Endothelial cell (in vitro differentiated cells): ENCODE measurements around the gene CDKL5. TPM values are rescaled to one million over a fixed set of nuclear protein-coding genes. Genes with fewer than 3 reads are reported as not detected.

Source experiments
- DNase-seq: peaks from one replicate; pipeline ENCODE4 v3.0.0; 2021; ENCODE audit warnings: low spot score
- H3K27ac Mint-ChIP-seq: one replicate; pipeline ENCODE4 v1.8.0; 2021; ENCODE audit warnings: mixed read lengths, inconsistent platforms; ENCODE audit not compliant: unreplicated experiment
- H3K27me3 Mint-ChIP-seq: one replicate; pipeline ENCODE4 v1.8.0; 2021; ENCODE audit warnings: mild to moderate bottlenecking, moderate library complexity, mixed read lengths, inconsistent platforms; ENCODE audit not compliant: unreplicated experiment
- H3K36me3 Mint-ChIP-seq: one replicate; pipeline ENCODE4 v1.8.0; 2021; ENCODE audit warnings: mild to moderate bottlenecking, low read depth, mixed read lengths, inconsistent platforms; ENCODE audit not compliant: unreplicated experiment
- H3K4me1 Mint-ChIP-seq: one replicate; pipeline ENCODE4 v1.8.0; 2021; ENCODE audit warnings: mild to moderate bottlenecking, mixed read lengths, inconsistent platforms; ENCODE audit not compliant: unreplicated experiment
- H3K4me3 Mint-ChIP-seq: one replicate; pipeline ENCODE4 v1.8.0; 2021; ENCODE audit warnings: mild to moderate bottlenecking, mixed read lengths, inconsistent platforms; ENCODE audit not compliant: unreplicated experiment
- H3K9me3 Mint-ChIP-seq: one replicate; pipeline ENCODE4 v1.8.0; 2021; ENCODE audit warnings: mixed read lengths, inconsistent platforms; ENCODE audit not compliant: unreplicated experiment
- CTCF ChIP-seq: fragments of 200-600 bp; sonication (generic); IDR thresholded peaks from one replicate; pipeline ENCODE4 v1.5.0; 2021; ENCODE audit warnings: antibody characterized with exemption; ENCODE audit not compliant: unreplicated experiment
- total RNA-seq: library from RNA; stranded (reverse); fragmentation: NEBNext Ultra II Directional; extraction: Animal tissue kit (Norgen Biotek cat#: 25700); gene quantifications from one replicate; pipeline ENCODE4 v1.2.1, GENCODE V29; 2021; ENCODE audit not compliant: unreplicated experiment

The CDKL5 gene
- total RNA-seq, 1 donor from 2014 or later = 10.6 TPM

- no peaks in the 10 kb centered on the region for H3K9me3 Mint-ChIP-seq
- peaks cover 5% of the 10 kb centered on the region for H3K27me3 Mint-ChIP-seq
- H3K4me3 Mint-ChIP-seq = no peak overlapping the region
- no peaks in the 10 kb centered on the region for H3K4me1 Mint-ChIP-seq
- TF ChIP-seq CTCF = no peak
- no peaks in the 10 kb centered on the region for H3K36me3 Mint-ChIP-seq
- no peak for DNase-seq
- no peak overlapping the region for H3K27ac Mint-ChIP-seq
Observed at GRCh38 chrX:18647621-18648020, 222.2 kb downstream of the CDKL5 start.

- no peak for DNase-seq
- Mint-ChIP-seq H3K27me3 (peaks cover 5% of the 10 kb centered on the region), H3K27ac (no peak overlapping the region), H3K4me3 (no peak overlapping the region), H3K36me3 (no peaks in the 10 kb centered on the region), H3K9me3 (no peaks in the 10 kb centered on the region), H3K4me1 (no peaks in the 10 kb centered on the region)
- no peak for TF ChIP-seq CTCF
Observed at GRCh38 chrX:18649498-18649951, 224.1 kb downstream of the CDKL5 start.

- no peak for DNase-seq
- Mint-ChIP-seq H3K9me3 (no peaks in the 10 kb centered on the region), H3K27me3 (peaks cover 3% of the 10 kb centered on the region), H3K27ac (no peak overlapping the region), H3K4me3 (no peak overlapping the region), H3K36me3 (no peaks in the 10 kb centered on the region), H3K4me1 (no peaks in the 10 kb centered on the region)
- no peak for TF ChIP-seq CTCF
Observed at GRCh38 chrX:18650662-18651061, 225.3 kb downstream of the CDKL5 start.

- Mint-ChIP-seq H3K36me3 (no peaks in the 10 kb centered on the region), H3K9me3 (no peaks in the 10 kb centered on the region), H3K4me1 (no peaks in the 10 kb centered on the region), H3K27ac (no peak overlapping the region), H3K27me3 (peaks cover 3% of the 10 kb centered on the region), H3K4me3 (no peak overlapping the region)
- TF ChIP-seq CTCF = no peak
- no peak for DNase-seq
Observed at GRCh38 chrX:18652636-18653035, 227.2 kb downstream of the CDKL5 start.

GRCh38 chrX:18654875-18655836 is 229.7 kb downstream of the CDKL5 start:
- Mint-ChIP-seq H3K27me3 (peaks cover 3% of the 10 kb centered on the region), H3K4me1 (no peaks in the 10 kb centered on the region), H3K9me3 (no peaks in the 10 kb centered on the region), H3K4me3 (no peak overlapping the region), H3K36me3 (no peaks in the 10 kb centered on the region), H3K27ac (no peak overlapping the region)
- no peak for TF ChIP-seq CTCF
- DNase-seq = no peak
